Natural killer cell (primary cell): Measurements from ENCODE around the gene APCDD1L. TPM values are rescaled to one million over a fixed set of nuclear protein-coding genes. Genes with fewer than 3 reads are reported as not detected.

Experiments
- ATAC-seq, 3 donors: fragments of 150-1000 bp in 2 of 3; fragments of 200-7000 bp in 1 of 3; cut with Tn5 transposase; 1 replicate in 1 of 3; 2 replicates in 2 of 3; pipeline ENCODE4 v1.10.0; 2021; ENCODE audit warnings: mild to moderate bottlenecking in 2 of 3, moderate library complexity in 2 of 3
- DNase-seq, 2 donors: peaks; one replicate each; pipeline versions ENCODE4 v3.0.0 to v3.0.0-alpha.2; 2013 to 2021; ENCODE audit warnings: mixed read lengths in 1 of 2
- H3K27ac ChIP-seq: one replicate; pipeline ENCODE4 v1.5.1; 2013; ENCODE audit warnings: mild to moderate bottlenecking, low read length
- H3K27me3 ChIP-seq: one replicate; pipeline ENCODE4 v1.6.1; 2013; ENCODE audit warnings: low read length; ENCODE audit not compliant: control insufficient read depth, insufficient read depth
- H3K36me3 ChIP-seq: one replicate; pipeline ENCODE4 v1.6.1; 2013; ENCODE audit warnings: low read length; ENCODE audit not compliant: control insufficient read depth, insufficient read depth
- H3K4me1 ChIP-seq: one replicate; pipeline ENCODE4 v1.6.1; 2013; ENCODE audit warnings: low read length; ENCODE audit not compliant: control insufficient read depth, insufficient read depth
- H3K4me3 ChIP-seq: one replicate; pipeline ENCODE4 v1.5.1; 2013; ENCODE audit warnings: low read length
- H3K9me3 ChIP-seq: one replicate; pipeline ENCODE4 v1.6.1; 2013; ENCODE audit warnings: low read length; ENCODE audit not compliant: control insufficient read depth, insufficient read depth
- H3K27ac Mint-ChIP-seq, 2 donors: one replicate each; pipeline ENCODE4 v1.8.0; 2022; ENCODE audit warnings: mild to moderate bottlenecking in 2 of 2, mixed read lengths in 2 of 2, moderate library complexity in 1 of 2
- H3K27me3 Mint-ChIP-seq, 2 donors: one replicate each; pipeline ENCODE4 v1.8.0; 2022; ENCODE audit warnings: low read depth in 2 of 2, mixed read lengths in 2 of 2
- H3K36me3 Mint-ChIP-seq: one replicate; pipeline ENCODE4 v1.8.0; 2022; ENCODE audit warnings: mixed read lengths
- H3K4me1 Mint-ChIP-seq, 2 donors: one replicate each; pipeline ENCODE4 v1.8.0; 2022; ENCODE audit warnings: mixed read lengths in 2 of 2
- H3K4me3 Mint-ChIP-seq: one replicate; pipeline ENCODE4 v1.8.0; 2022; ENCODE audit warnings: mild to moderate bottlenecking, moderate library complexity, mixed read lengths
- H3K9me3 Mint-ChIP-seq, 2 donors: one replicate each; pipeline ENCODE4 v1.8.0; 2022; ENCODE audit warnings: mixed read lengths in 2 of 2
- CTCF ChIP-seq: fragments of 200-600 bp; IDR thresholded peaks from one replicate; pipeline ENCODE4 v1.8.0; 2022; ENCODE audit warnings: antibody characterized with exemption
- WGBS: methylation state at CpG from one replicate; pipeline ENCODE4 v1.1.7; 2013; ENCODE audit warnings: missing lambda C conversion rate; ENCODE audit not compliant: insufficient coverage; 5-methylcytosine and 5-hydroxymethylcytosine counted together
- intact Hi-C: fragments of 100-400 bp; cut with micrococcal nuclease; formaldehyde crosslinking; loops from one replicate; pipeline ENCODE4 v1.14.2; 2022
- total RNA-seq, 4 donors: library from RNA; stranded (reverse); fragments of 120-200 nt in 1 of 4; gene quantifications; one replicate each; pipeline versions ENCODE4 v1.2.3 to v1.2.4, GENCODE V29; 2013 to 2022

The APCDD1L gene
- total RNA-seq, 3 donors from 2014 or later (not counting 1 experiment from before 2014, with no cell fraction given), result not detected

- peaks cover 0 to 2% of the 10 kb centered on the region in 2 donors for H3K9me3 Mint-ChIP-seq
- intact Hi-C loops, result no loop called here
Observed at GRCh38 chr20:58475466-58475865, 39.7 kb downstream of the APCDD1L start.

DNA sequence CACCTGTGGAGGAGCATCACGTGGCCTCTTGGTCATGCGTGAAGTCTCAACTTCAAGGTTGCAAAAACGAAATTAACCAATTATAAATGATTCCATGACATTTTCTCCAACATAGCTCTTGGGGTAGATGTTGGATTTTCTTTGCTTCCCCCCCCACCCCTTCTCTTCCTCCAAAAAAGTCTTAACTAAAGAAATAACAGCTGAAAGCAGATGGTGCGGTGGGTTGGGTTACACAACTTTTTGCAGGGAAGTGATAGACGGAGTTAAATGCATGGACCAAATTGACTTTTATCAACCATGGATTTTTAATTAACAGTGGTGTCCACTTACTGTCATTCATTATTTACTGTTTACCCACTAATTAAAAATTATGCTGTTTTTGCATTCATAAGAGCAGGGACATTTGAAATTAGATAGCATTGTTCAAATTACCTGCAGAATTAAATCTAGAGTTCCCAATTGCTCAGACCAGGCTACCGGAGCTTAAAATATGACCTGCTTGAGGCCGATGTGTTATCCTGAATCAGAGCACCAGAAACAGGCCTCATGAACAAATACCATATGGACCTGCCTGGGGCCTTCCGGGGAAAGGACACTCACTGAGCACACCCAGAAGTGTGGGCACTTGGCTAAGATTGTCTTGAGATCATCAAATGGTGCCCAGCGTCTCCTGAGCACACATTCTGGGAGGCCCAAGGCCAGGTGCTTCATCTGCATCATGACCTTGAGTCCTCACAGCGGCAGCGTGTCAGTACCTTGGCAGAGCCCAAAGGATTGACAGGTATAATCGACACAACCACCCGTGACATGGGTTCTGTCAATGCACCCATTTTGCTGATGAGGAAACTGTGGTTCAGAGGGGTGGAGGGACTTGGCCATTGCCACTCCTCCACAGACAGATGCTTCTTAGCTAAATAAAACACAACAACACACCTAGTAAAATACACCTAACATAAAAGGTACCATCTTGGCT, 41.5 kb downstream of the APCDD1L start:
- ATAC-seq, result no peak

More at GRCh38 chr20:58475466-58475865, 39.7 kb downstream of the APCDD1L start:
- no peak for TF ChIP-seq CTCF
- H3K27ac Mint-ChIP-seq, result no peak overlapping the region
- 88% methylated on average over 10 of the region's 10 CpGs for WGBS
- H3K27me3 ChIP-seq, result no peaks in the 10 kb centered on the region
- DNase-seq (no peak), ATAC-seq (no peak)
- H3K9me3 ChIP-seq, result peaks cover 7% of the 10 kb centered on the region
- no peaks in the 10 kb centered on the region for H3K27me3 Mint-ChIP-seq
- no peaks in the 10 kb centered on the region for H3K36me3 Mint-ChIP-seq
- H3K4me3 Mint-ChIP-seq, result no peak overlapping the region
- no peaks in the 10 kb centered on the region for H3K4me1 Mint-ChIP-seq
- no peaks in the 10 kb centered on the region for H3K4me1 ChIP-seq
- no peaks in the 10 kb centered on the region for H3K36me3 ChIP-seq
- no peak overlapping the region for H3K4me3 ChIP-seq
- no peak overlapping the region for H3K27ac ChIP-seq

DNA sequence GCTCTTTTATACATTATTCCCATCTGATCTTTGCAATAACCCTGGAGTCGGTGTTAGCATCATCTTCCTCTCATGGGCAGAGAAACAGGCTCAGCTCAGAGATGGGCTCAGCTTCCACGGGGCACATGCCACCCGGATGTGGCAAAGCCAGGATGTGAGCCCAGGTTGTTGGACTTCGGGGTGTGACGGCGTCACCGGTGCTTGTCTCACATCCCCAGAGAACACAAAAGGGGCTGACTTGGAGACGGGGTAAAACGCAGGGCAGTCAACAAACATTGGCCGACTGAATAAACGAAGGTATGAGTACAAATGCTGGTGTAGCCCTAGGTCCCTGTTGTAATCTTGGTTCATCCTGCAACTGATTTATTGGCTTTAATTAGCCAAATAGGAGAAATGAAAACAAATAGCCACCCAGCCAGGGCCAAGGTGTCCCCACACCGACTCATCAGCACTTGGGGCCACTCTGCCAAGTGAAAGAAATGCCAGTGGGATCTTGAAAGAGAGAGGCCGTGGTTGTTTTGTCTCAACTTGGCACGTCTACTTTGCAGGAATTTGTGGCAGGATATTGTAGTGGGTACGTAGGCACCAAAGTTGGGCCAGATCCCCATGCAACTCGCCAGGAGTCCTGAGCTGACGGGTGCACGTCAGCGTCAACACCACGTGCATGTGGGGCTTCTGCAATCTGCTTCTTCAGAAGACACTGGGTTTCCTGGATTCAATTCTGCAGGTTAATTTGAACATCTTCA, 42.8 kb downstream of the APCDD1L start:
- H3K27me3 Mint-ChIP-seq, result peaks cover 0 to 3% of the 10 kb centered on the region in 2 donors
- 95% methylated on average over 20 of the region's 20 CpGs for WGBS
- no peak for TF ChIP-seq CTCF

More for the DNA sequence above, 41.5 kb downstream of the APCDD1L start:
- H3K27ac Mint-ChIP-seq, result no peak overlapping the region
- Histone ChIP-seq H3K27me3 (no peaks in the 10 kb centered on the region), H3K36me3 (no peaks in the 10 kb centered on the region), H3K4me3 (no peak overlapping the region), H3K27ac (no peak overlapping the region), H3K9me3 (peaks cover 7% of the 10 kb centered on the region), H3K4me1 (no peaks in the 10 kb centered on the region)
- no peaks in the 10 kb centered on the region for H3K4me1 Mint-ChIP-seq
- intact Hi-C loops, result no loop called here
- H3K9me3 Mint-ChIP-seq, result peaks cover 0 to 2% of the 10 kb centered on the region in 2 donors
- 96% methylated on average over 12 of the region's 13 CpGs for WGBS
- no peak for DNase-seq
- H3K27me3 Mint-ChIP-seq, result no peaks in the 10 kb centered on the region
- no peak for TF ChIP-seq CTCF
- no peak overlapping the region for H3K4me3 Mint-ChIP-seq
- H3K36me3 Mint-ChIP-seq, result no peaks in the 10 kb centered on the region

More for the DNA sequence above, 42.8 kb downstream of the APCDD1L start:
- no peak overlapping the region for H3K4me3 Mint-ChIP-seq
- no peaks in the 10 kb centered on the region for H3K4me1 ChIP-seq
- no peaks in the 10 kb centered on the region for H3K36me3 Mint-ChIP-seq
- H3K9me3 Mint-ChIP-seq, result no peaks in the 10 kb centered on the region
- H3K27ac ChIP-seq, result no peak overlapping the region
- DNase-seq (no peak), ATAC-seq (no peak)
- no peak overlapping the region for H3K27ac Mint-ChIP-seq
- no peaks in the 10 kb centered on the region for H3K9me3 ChIP-seq
- H3K27me3 ChIP-seq, result no peaks in the 10 kb centered on the region
- no peaks in the 10 kb centered on the region for H3K36me3 ChIP-seq
- H3K4me3 ChIP-seq, result no peak overlapping the region
- no peaks in the 10 kb centered on the region for H3K4me1 Mint-ChIP-seq
- intact Hi-C loops, result no loop called here
